ENCODE measurements around the gene OIP5.
"Not testable (repeated sequence)": the region's sequence is repeated elsewhere in the genome, so short reads cannot be mapped to it uniquely, and the experiment has no call there.

GRCh38 chr15:41260924-41261323, 71.5 kb downstream of the OIP5 start:
- TF ChIP-seq, protein P1, sequence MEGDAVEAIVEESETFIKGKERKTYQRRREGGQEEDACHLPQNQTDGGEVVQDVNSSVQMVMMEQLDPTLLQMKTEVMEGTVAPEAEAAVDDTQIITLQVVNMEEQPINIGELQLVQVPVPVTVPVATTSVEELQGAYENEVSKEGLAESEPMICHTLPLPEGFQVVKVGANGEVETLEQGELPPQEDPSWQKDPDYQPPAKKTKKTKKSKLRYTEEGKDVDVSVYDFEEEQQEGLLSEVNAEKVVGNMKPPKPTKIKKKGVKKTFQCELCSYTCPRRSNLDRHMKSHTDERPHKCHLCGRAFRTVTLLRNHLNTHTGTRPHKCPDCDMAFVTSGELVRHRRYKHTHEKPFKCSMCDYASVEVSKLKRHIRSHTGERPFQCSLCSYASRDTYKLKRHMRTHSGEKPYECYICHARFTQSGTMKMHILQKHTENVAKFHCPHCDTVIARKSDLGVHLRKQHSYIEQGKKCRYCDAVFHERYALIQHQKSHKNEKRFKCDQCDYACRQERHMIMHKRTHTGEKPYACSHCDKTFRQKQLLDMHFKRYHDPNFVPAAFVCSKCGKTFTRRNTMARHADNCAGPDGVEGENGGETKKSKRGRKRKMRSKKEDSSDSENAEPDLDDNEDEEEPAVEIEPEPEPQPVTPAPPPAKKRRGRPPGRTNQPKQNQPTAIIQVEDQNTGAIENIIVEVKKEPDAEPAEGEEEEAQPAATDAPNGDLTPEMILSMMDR (IDR thresholded peaks at IDR 0.05) = not testable (repeated sequence)
- TF ChIP-seq POLR2A (IDR thresholded peaks at IDR 0.05) = not testable (repeated sequence)
